ENCODE measurements around the gene VPS37D. TPM values are rescaled to one million over a fixed set of nuclear protein-coding genes. Genes with fewer than 3 reads are reported as not detected.
"Not testable (repeated sequence)": the region's sequence is repeated elsewhere in the genome, so short reads cannot be mapped to it uniquely, and the experiment has no call there.

VPS37D gene
- total and polyA plus RNA-seq, 9 donors, result 1.9 to 5.0 (median 3.3) TPM

GRCh38 chr7:73645643-73646174, 21.9 kb upstream of the VPS37D start:
- DNase-seq, result no peak
- H3K9me3 ChIP-seq (replicated peaks; ENCODE audit: control insufficient read depth, low read depth, low read length), result peaks cover 7% of the 10 kb centered on the region
- no peak overlapping the region for H3K4me3 ChIP-seq (ENCODE audit: low read length)
- peaks cover 59% of the 10 kb centered on the region for H3K27me3 ChIP-seq (ENCODE audit: control insufficient read depth, insufficient read depth, low read length)
- WGBS (ENCODE audit: insufficient coverage), result 43% methylated on average over 4 of the region's 4 CpGs
- H3K4me1 ChIP-seq (ENCODE audit: control insufficient read depth, insufficient read depth, low read length), result peaks cover 4% of the 10 kb centered on the region
- H3K36me3 ChIP-seq (ENCODE audit: control insufficient read depth, insufficient read depth, low read length), result no peaks in the 10 kb centered on the region
- no peak overlapping the region for H3K27ac ChIP-seq (ENCODE audit: low read length)

- 13% methylated on average over 10 of the region's 16 CpGs for WGBS (ENCODE audit: insufficient coverage)
- H3K27me3 ChIP-seq (ENCODE audit: control insufficient read depth, insufficient read depth, low read length), result peaks cover 59% of the 10 kb centered on the region
- peaks cover 4% of the 10 kb centered on the region for H3K4me1 ChIP-seq (ENCODE audit: control insufficient read depth, insufficient read depth, low read length)
- no peak for DNase-seq
- H3K36me3 ChIP-seq (ENCODE audit: control insufficient read depth, insufficient read depth, low read length), result no peaks in the 10 kb centered on the region
- H3K27ac ChIP-seq (ENCODE audit: low read length), result no peak overlapping the region
- no peaks in the 10 kb centered on the region for H3K9me3 ChIP-seq (replicated peaks; ENCODE audit: control insufficient read depth, low read depth, low read length)
- H3K4me3 ChIP-seq (ENCODE audit: low read length), result no peak overlapping the region
These were observed 20.6 kb upstream of the VPS37D start for GRCh38 chr7:73646785-73647724.

GRCh38 chr7:73647725-73648592, 19.7 kb upstream of the VPS37D start:
- DNase-seq, result no peak
- peaks cover 59% of the 10 kb centered on the region for H3K27me3 ChIP-seq (ENCODE audit: control insufficient read depth, insufficient read depth, low read length)
- WGBS (ENCODE audit: insufficient coverage), result under 1% methylated on average over 61 of the region's 62 CpGs
- H3K4me1 ChIP-seq (ENCODE audit: control insufficient read depth, insufficient read depth, low read length), result peaks cover 4% of the 10 kb centered on the region
- no peaks in the 10 kb centered on the region for H3K9me3 ChIP-seq (replicated peaks; ENCODE audit: control insufficient read depth, low read depth, low read length)
- no peak overlapping the region for H3K27ac ChIP-seq (ENCODE audit: low read length)
- no peaks in the 10 kb centered on the region for H3K36me3 ChIP-seq (ENCODE audit: control insufficient read depth, insufficient read depth, low read length)
- H3K4me3 ChIP-seq (ENCODE audit: low read length), result no peak overlapping the region

- no peak overlapping the region for H3K4me3 ChIP-seq (ENCODE audit: low read length)
- 29% methylated on average over 1 of the region's 1 CpG for WGBS (ENCODE audit: insufficient coverage)
- H3K36me3 ChIP-seq (ENCODE audit: control insufficient read depth, insufficient read depth, low read length), result no peaks in the 10 kb centered on the region
- no peaks in the 10 kb centered on the region for H3K9me3 ChIP-seq (replicated peaks; ENCODE audit: control insufficient read depth, low read depth, low read length)
- no peak overlapping the region for H3K27ac ChIP-seq (ENCODE audit: low read length)
- no peak for DNase-seq
- H3K4me1 ChIP-seq (ENCODE audit: control insufficient read depth, insufficient read depth, low read length), result peaks cover 4% of the 10 kb centered on the region
- H3K27me3 ChIP-seq (ENCODE audit: control insufficient read depth, insufficient read depth, low read length), result peaks cover 64% of the 10 kb centered on the region
These were observed 18.9 kb upstream of the VPS37D start for GRCh38 chr7:73648593-73649332.

- no peaks in the 10 kb centered on the region for H3K9me3 ChIP-seq (replicated peaks; ENCODE audit: control insufficient read depth, low read depth, low read length)
- H3K4me1 ChIP-seq (ENCODE audit: control insufficient read depth, insufficient read depth, low read length), result peaks cover 4% of the 10 kb centered on the region
- DNase-seq, result no peak
- H3K27ac ChIP-seq (ENCODE audit: low read length), result no peak overlapping the region
- WGBS (ENCODE audit: insufficient coverage), result 0% methylated on average over 1 of the region's 9 CpGs
- no peaks in the 10 kb centered on the region for H3K36me3 ChIP-seq (ENCODE audit: control insufficient read depth, insufficient read depth, low read length)
- no peak overlapping the region for H3K4me3 ChIP-seq (ENCODE audit: low read length)
- H3K27me3 ChIP-seq (ENCODE audit: control insufficient read depth, insufficient read depth, low read length), result peaks cover 63% of the 10 kb centered on the region
These were observed 18.1 kb upstream of the VPS37D start for GRCh38 chr7:73649576-73649975.

- no peak for DNase-seq
- Histone ChIP-seq H3K4me3 (ENCODE audit: low read length) (no peak overlapping the region), H3K4me1 (ENCODE audit: control insufficient read depth, insufficient read depth, low read length) (peaks cover 4% of the 10 kb centered on the region), H3K9me3 (replicated peaks; ENCODE audit: control insufficient read depth, low read depth, low read length) (no peaks in the 10 kb centered on the region), H3K36me3 (ENCODE audit: control insufficient read depth, insufficient read depth, low read length) (no peaks in the 10 kb centered on the region), H3K27ac (ENCODE audit: low read length) (no peak overlapping the region), H3K27me3 (ENCODE audit: control insufficient read depth, insufficient read depth, low read length) (peaks cover 54% of the 10 kb centered on the region)
- WGBS (ENCODE audit: insufficient coverage), result 33% methylated on average over 2 of the region's 5 CpGs
These were observed 17.1 kb upstream of the VPS37D start for GRCh38 chr7:73650524-73650923.

GRCh38 chr7:73652541-73652949, 15.1 kb upstream of the VPS37D start:
- no peaks in the 10 kb centered on the region for H3K36me3 ChIP-seq (ENCODE audit: control insufficient read depth, insufficient read depth, low read length)
- H3K9me3 ChIP-seq (replicated peaks; ENCODE audit: control insufficient read depth, low read depth, low read length), result no peaks in the 10 kb centered on the region
- no peak overlapping the region for H3K4me3 ChIP-seq (ENCODE audit: low read length)
- DNase-seq, result no peak
- H3K27me3 ChIP-seq (ENCODE audit: control insufficient read depth, insufficient read depth, low read length), result peaks cover 34% of the 10 kb centered on the region
- peaks cover 4% of the 10 kb centered on the region for H3K4me1 ChIP-seq (ENCODE audit: control insufficient read depth, insufficient read depth, low read length)
- H3K27ac ChIP-seq (ENCODE audit: low read length), result no peak overlapping the region
- 67% methylated on average over 4 of the region's 11 CpGs for WGBS (ENCODE audit: insufficient coverage)

GRCh38 chr7:73655309-73655708, 12.3 kb upstream of the VPS37D start:
- not testable (repeated sequence) for DNase-seq

GRCh38 chr7:73659983-73660382, 7.6 kb upstream of the VPS37D start:
- H3K36me3 ChIP-seq (ENCODE audit: control insufficient read depth, insufficient read depth, low read length), result no peaks in the 10 kb centered on the region
- no peak overlapping the region for H3K27ac ChIP-seq (ENCODE audit: low read length)
- no peak overlapping the region for H3K4me3 ChIP-seq (ENCODE audit: low read length)
- H3K9me3 ChIP-seq (replicated peaks; ENCODE audit: control insufficient read depth, low read depth, low read length), result no peaks in the 10 kb centered on the region
- 55% methylated on average over 5 of the region's 8 CpGs for WGBS (ENCODE audit: insufficient coverage)
- no peaks in the 10 kb centered on the region for H3K27me3 ChIP-seq (ENCODE audit: control insufficient read depth, insufficient read depth, low read length)
- DNase-seq, result no peak
- H3K4me1 ChIP-seq (ENCODE audit: control insufficient read depth, insufficient read depth, low read length), result no peaks in the 10 kb centered on the region

More at GRCh38 chr7:73655309-73655708, 12.3 kb upstream of the VPS37D start:
- not testable (repeated sequence) for H3K4me3 ChIP-seq (ENCODE audit: low read length); H3K27me3 ChIP-seq (ENCODE audit: control insufficient read depth, insufficient read depth, low read length); H3K9me3 ChIP-seq (replicated peaks; ENCODE audit: control insufficient read depth, low read depth, low read length); H3K27ac ChIP-seq (ENCODE audit: low read length); H3K36me3 ChIP-seq (ENCODE audit: control insufficient read depth, insufficient read depth, low read length); H3K4me1 ChIP-seq (ENCODE audit: control insufficient read depth, insufficient read depth, low read length)
- 58% methylated on average over 3 of the region's 4 CpGs for WGBS (ENCODE audit: insufficient coverage)
